K562 (cell line): ENCODE measurements around the gene PRCC. TPM values are rescaled to one million over a fixed set of nuclear protein-coding genes. Genes with fewer than 3 reads are reported as not detected.

Source experiments
- BMI1 ChIP-seq: fragments of 150-350 bp; IDR thresholded peaks from 2 replicates; pipeline ENCODE4 v1.6.1; 2014; ENCODE audit warnings: low read length
- CBFB ChIP-seq: sonication (generic); formaldehyde crosslinking; IDR thresholded peaks from 2 replicates; pipeline ENCODE4 v1.4.0; 2020; ENCODE audit warnings: mild to moderate bottlenecking, missing genetic modification reagents
- CBX1 ChIP-seq: sonication (generic); IDR thresholded peaks from 2 replicates; pipeline ENCODE4 v1.6.1; 2016; ENCODE audit warnings: antibody characterized with exemption, low read depth, mild to moderate bottlenecking
- CBX3 ChIP-seq, 2 experiments: IDR thresholded peaks; 1 replicate in 1 of 2; 2 replicates in 1 of 2; pipeline ENCODE4 v1.6.1; 2012; ENCODE audit warnings: inconsistent platforms in 2 of 2, low read length in 2 of 2, borderline replicate concordance in 1 of 2, control low read depth in 1 of 2
- CREB5 ChIP-seq: fragments of 250-450 bp; sonication (Bioruptor Pico); IDR thresholded peaks from 2 replicates; pipeline ENCODE4 v1.5.0; 2020; ENCODE audit warnings: mild to moderate bottlenecking
- DNMT1 ChIP-seq: fragments of 450-650 bp; IDR thresholded peaks from 2 replicates; pipeline ENCODE4 v1.6.1; 2016; ENCODE audit warnings: antibody characterized with exemption, mild to moderate bottlenecking
- ETV1 ChIP-seq: fragments of 450-650 bp; conservative IDR thresholded peaks from 2 replicates; pipeline ENCODE4 v1.6.1; 2016; ENCODE audit warnings: missing genetic modification characterization, control low read depth, low read depth, missing compliant biosample characterization
- FOS ChIP-seq: IDR thresholded peaks from 3 replicates; pipeline ENCODE4 v1.6.1; 2011; ENCODE audit not compliant: insufficient read length; ENCODE audit errors: extremely low read depth
- KLF10 ChIP-seq: fragments of 250-450 bp; sonication (Bioruptor Pico); IDR thresholded peaks from 2 replicates; pipeline ENCODE4 v1.6.1; 2021; ENCODE audit warnings: matching md5 sums
- MLX ChIP-seq, 2 experiments: fragments of 450-650 bp in 1 of 2; sonication (generic) in 1 of 2; formaldehyde crosslinking; conservative IDR thresholded peaks; 2 replicates each; pipeline versions ENCODE4 v1.4.0 to v1.8.1; 2020 to 2022; ENCODE audit warnings: mild to moderate bottlenecking in 1 of 2, missing genetic modification reagents in 1 of 2
- NCOR1 ChIP-seq: fragments of 450-650 bp; IDR thresholded peaks from 2 replicates; pipeline ENCODE4 v1.6.1; 2016; ENCODE audit warnings: mild to moderate bottlenecking, moderate library complexity
- NFE2 ChIP-seq: IDR thresholded peaks from 2 replicates; pipeline ENCODE4 v1.6.1; 2014; ENCODE audit warnings: antibody characterized with exemption, low read depth
- NR1H2 ChIP-seq: sonication (generic); formaldehyde crosslinking; IDR thresholded peaks from 2 replicates; pipeline ENCODE4 v1.4.0; 2020; ENCODE audit warnings: mild to moderate bottlenecking, missing genetic modification reagents
- NR4A1 ChIP-seq, 2 experiments: fragments of 250-450 bp in 1 of 2; fragments of 450-650 bp in 1 of 2; sonication (Bioruptor Pico) in 1 of 2; IDR thresholded peaks; 2 replicates each; pipeline versions ENCODE4 v1.4.0 to v1.6.1; 2016 to 2020; ENCODE audit warnings: mild to moderate bottlenecking in 2 of 2, missing compliant biosample characterization in 1 of 2, missing genetic modification characterization in 1 of 2, moderate library complexity in 1 of 2
- SREBF1 ChIP-seq: fragments of 150-350 bp; IDR thresholded peaks from 2 replicates; pipeline ENCODE4 v1.6.1; 2014; ENCODE audit warnings: antibody characterized with exemption, low read depth, low read length, borderline replicate concordance
- TSC22D4 ChIP-seq: fragments of 450-650 bp; IDR thresholded peaks from 2 replicates; pipeline ENCODE4 v1.6.1; 2016; ENCODE audit warnings: missing genetic modification characterization, missing biosample characterization, control low read depth
- ZBTB33 ChIP-seq: sonication (generic); formaldehyde crosslinking; IDR thresholded peaks from 2 replicates; pipeline ENCODE4 v1.8.1; 2023; ENCODE audit warnings: mild to moderate bottlenecking, missing genetic modification reagents
- ZBTB7A ChIP-seq: IDR thresholded peaks from 2 replicates; pipeline ENCODE4 v1.6.1; 2011; ENCODE audit warnings: low read depth, mild to moderate bottlenecking, low read length, moderate library complexity, borderline replicate concordance; ENCODE audit not compliant: control insufficient read depth
- ZNF124 ChIP-seq: sonication (generic); formaldehyde crosslinking; IDR thresholded peaks from 2 replicates; pipeline ENCODE4 v1.8.1; 2022; ENCODE audit warnings: missing genetic modification reagents
- ZNF175 ChIP-seq: fragments of 200-800 bp; sonication (Bioruptor generic); IDR thresholded peaks from 2 replicates; pipeline ENCODE4 v1.6.1; 2016; ENCODE audit warnings: low read depth, mild to moderate bottlenecking, missing genetic modification characterization, missing compliant biosample characterization
- ZNF347 ChIP-seq: fragments of 450-650 bp; formaldehyde crosslinking; IDR thresholded peaks from 2 replicates; pipeline ENCODE4 v1.4.0; 2020; ENCODE audit warnings: low read depth, mild to moderate bottlenecking, moderate library complexity
- polyA plus RNA-seq, 8 experiments: library from polyadenylated mRNA; depleted of rRNA in 4 of 8; stranded (reverse) in 5 of 8; unstranded in 3 of 8; fragments of >200 nt; fragmentation: Nextera tagmentation in 2 of 8; fragmentation: Illumina TruSeq in 1 of 8; extraction: Ambion mirVana in 2 of 8; extraction: Trizol in 1 of 8; gene quantifications; 2 replicates each; pipeline versions ENCODE4 v1.2.1 to v1.2.3, GENCODE V29; 2011 to 2014; ENCODE audit warnings: inconsistent platforms in 1 of 8, missing spikeins in 1 of 8
- total RNA-seq, 7 experiments: library from RNA; depleted of rRNA in 6 of 7; stranded (reverse); fragments of >200 nt in 6 of 7; fragmentation: Illumina TruSeq in 2 of 7; extraction: Trizol in 2 of 7; gene quantifications; 2 replicates each; pipeline versions ENCODE4 v1.2.1 to v1.2.3, GENCODE V29; 2011 to 2021; ENCODE audit warnings: low replicate concordance in 1 of 7
- TF ChIP-seq, protein P1 (sequence below), 3 experiments: fragments of 200-800 bp in 1 of 3; sonication (Bioruptor generic) in 1 of 3; sonication (generic) in 1 of 3; formaldehyde crosslinking in 1 of 3; IDR thresholded peaks; 2 replicates each; pipeline versions ENCODE4 v1.6.1 to v1.8.0; 2016 to 2022; ENCODE audit warnings: mild to moderate bottlenecking in 2 of 3, missing compliant biosample characterization in 2 of 3, missing genetic modification characterization in 2 of 3, missing genetic modification reagents in 1 of 3

The PRCC gene
- total and polyA plus RNA-seq, 9 of the 15 experiments (the other 6 are each of a cell fraction or from before 2014, with no cell fraction given), result 23.9 to 201 (median 41.1) TPM

DNA sequence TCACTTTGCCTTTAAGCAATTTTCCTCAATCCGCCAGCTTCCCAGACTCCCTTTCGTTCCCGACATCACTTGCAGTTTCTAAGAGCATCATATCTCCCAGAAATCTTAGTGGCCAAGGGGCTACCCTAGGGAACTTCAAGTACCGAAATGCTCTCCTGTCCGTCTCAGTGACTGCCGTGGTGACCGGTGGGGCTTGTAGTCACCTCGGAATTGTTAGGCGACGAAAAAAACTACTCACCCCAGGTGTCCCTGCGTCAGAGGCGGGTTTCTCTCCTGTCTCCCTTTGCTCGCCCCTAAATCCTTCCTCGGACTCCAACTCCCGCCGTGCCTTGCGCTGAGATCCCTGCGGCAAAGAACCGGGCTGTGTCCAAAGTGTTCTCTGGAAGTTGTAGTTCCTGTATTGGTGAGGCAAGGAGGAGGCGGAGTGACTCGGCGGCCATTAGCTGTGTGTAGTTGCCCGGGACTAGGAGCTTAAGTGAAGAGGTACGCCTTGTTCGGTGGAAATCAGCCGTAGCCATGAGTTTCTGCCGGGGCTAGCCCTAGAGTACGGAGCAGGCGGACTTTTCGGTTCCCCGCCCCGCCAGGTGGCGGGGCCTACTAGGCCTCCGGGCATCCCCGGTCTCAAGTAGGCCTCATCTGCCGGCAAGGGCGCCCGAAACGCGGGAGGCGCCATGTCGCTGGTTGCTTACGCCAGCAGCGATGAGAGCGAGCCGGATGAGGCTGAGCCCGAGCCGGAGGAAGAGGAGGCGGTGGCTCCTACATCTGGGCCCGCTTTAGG, at the start of gene PRCC (continued):
- TF ChIP-seq ETV1 (no peak), NCOR1 (no peak), BMI1 (no peak), CBFB (no peak), CREB5 (no peak), NFE2 (no peak; the same call in 1 of the 2 replicates), ZBTB7A (no peak), ZNF124 (no peak), MLX (CRISPR knock-in tag; conservative IDR thresholded peaks at IDR 0.05) (no peak), CBX3 (IDR thresholded peaks at IDR 0.05; ENCODE audit: borderline replicate concordance in 1 of 2, low read length in 2 of 2) (peak in 1 of 2 experiments; percentile 70; a peak in 2 of 3 replicates), ZBTB33 (CRISPR knock-in tag) (0 out of 2 replicates have a peak, but pooled peaks have one; percentile 50), DNMT1 (no peak), KLF10 (CRISPR knock-in tag) (no peak), FOS (no peak), ZNF347 (CRISPR knock-in tag) (no peak), CBX1 (0 out of 2 replicates have a peak, but pooled peaks have one; percentile 8), TSC22D4 (tag) (no peak), NR4A1 (CRISPR knock-in tag; IDR thresholded peaks at IDR 0.05) (no peak), NR4A1 (tag; IDR thresholded peaks at IDR 0.05) (peak; percentile 78), SREBF1 (peak; percentile 81; the same call in 1 of the 2 replicates), NR1H2 (no peak), ZNF175 (CRISPR knock-in tag) (peak; percentile 96; the same call in 1 of the 2 replicates)
- TF ChIP-seq, protein P1, sequence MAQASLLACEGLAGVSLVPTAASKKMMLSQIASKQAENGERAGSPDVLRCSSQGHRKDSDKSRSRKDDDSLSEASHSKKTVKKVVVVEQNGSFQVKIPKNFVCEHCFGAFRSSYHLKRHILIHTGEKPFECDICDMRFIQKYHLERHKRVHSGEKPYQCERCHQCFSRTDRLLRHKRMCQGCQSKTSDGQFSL (CRISPR knock-in tag; IDR thresholded peaks at IDR 0.05), result peak; percentile 54; the same call in 1 of the 2 replicates
- TF ChIP-seq, protein P1 (tag; IDR thresholded peaks at IDR 0.05), result no peak
